Activated T-cell treated with anti-CD3 and anti-CD28 coated beads, Interleukin-2, amount 50 U/mL, for 4 hours (primary cell): ENCODE results near the gene PRSS35. TPM values are rescaled to one million over a fixed set of nuclear protein-coding genes. Genes with fewer than 3 reads are reported as not detected.
"Not testable (repeated sequence)": the region's sequence is repeated elsewhere in the genome, so short reads cannot be mapped to it uniquely, and the experiment has no call there.

ENCODE experiments used
- ATAC-seq, 2 donors: fragments of 200-7000 bp; cut with Tn5 transposase; one replicate each; pipeline ENCODE4 v1.10.0; 2021
- DNase-seq: peaks from one replicate; pipeline ENCODE4 v3.0.0-alpha.2; 2020
- H3K27me3 Mint-ChIP-seq: one replicate; pipeline ENCODE4 v1.8.0; 2021; ENCODE audit warnings: low read depth, mixed read lengths
- H3K36me3 Mint-ChIP-seq: one replicate; pipeline ENCODE4 v1.8.0; 2022; ENCODE audit warnings: mixed read lengths; ENCODE audit not compliant: insufficient read depth
- H3K4me1 Mint-ChIP-seq: one replicate; pipeline ENCODE4 v1.8.0; 2021; ENCODE audit warnings: low read depth, mixed read lengths
- H3K4me3 Mint-ChIP-seq: one replicate; pipeline ENCODE4 v1.8.0; 2021; ENCODE audit warnings: mild to moderate bottlenecking, moderate library complexity, mixed read lengths
- H3K9me3 Mint-ChIP-seq: one replicate; pipeline ENCODE4 v1.8.0; 2021; ENCODE audit warnings: mixed read lengths
- total RNA-seq, 3 donors: library from RNA; stranded (reverse); gene quantifications; one replicate each; pipeline ENCODE4 v1.2.1, GENCODE V29; 2021

PRSS35 gene
- total RNA-seq, 3 donors from 2014 or later: not detected

DNA sequence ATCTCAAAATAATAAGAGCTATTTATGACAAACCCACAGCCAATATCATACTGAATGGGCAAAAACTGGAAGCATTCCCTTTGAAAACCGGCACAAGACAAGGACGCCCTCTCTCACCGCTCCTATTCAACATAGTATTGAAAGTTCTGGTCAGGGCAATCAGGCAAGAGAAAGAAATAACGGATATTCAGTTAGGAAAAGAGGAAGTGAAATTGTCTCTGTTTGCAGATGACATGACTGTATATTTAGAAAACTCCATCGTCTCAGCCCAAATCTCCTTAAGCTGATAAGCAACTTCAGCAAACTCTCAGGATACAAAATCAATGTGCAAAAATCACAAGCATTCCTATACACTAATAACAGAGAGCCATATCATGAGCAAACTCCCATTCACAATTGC, 38.1 kb downstream of the PRSS35 start:
- not testable (repeated sequence) for H3K36me3 Mint-ChIP-seq, H3K4me1 Mint-ChIP-seq, ATAC-seq, DNase-seq, H3K4me3 Mint-ChIP-seq
- peaks cover 10% of the 10 kb centered on the region for H3K9me3 Mint-ChIP-seq
- peaks cover 12% of the 10 kb centered on the region for H3K27me3 Mint-ChIP-seq

GRCh38 chr6:83551748-83552147, 39.4 kb downstream of the PRSS35 start:
- peaks cover 10% of the 10 kb centered on the region for H3K9me3 Mint-ChIP-seq
- ATAC-seq, H3K4me3 Mint-ChIP-seq, DNase-seq, H3K36me3 Mint-ChIP-seq, H3K4me1 Mint-ChIP-seq: not testable (repeated sequence)
- H3K27me3 Mint-ChIP-seq: peaks cover 10% of the 10 kb centered on the region

GRCh38 chr6:83556871-83557270, 44.5 kb downstream of the PRSS35 start:
- no peaks in the 10 kb centered on the region for H3K36me3 Mint-ChIP-seq
- no peak for DNase-seq
- H3K27me3 Mint-ChIP-seq: peaks cover 3% of the 10 kb centered on the region
- no peaks in the 10 kb centered on the region for H3K4me1 Mint-ChIP-seq
- no peak overlapping the region for H3K4me3 Mint-ChIP-seq
- no peaks in the 10 kb centered on the region for H3K9me3 Mint-ChIP-seq
- no peak for ATAC-seq

GRCh38 chr6:83558975-83559374, 46.6 kb downstream of the PRSS35 start:
- Mint-ChIP-seq H3K4me3 (no peak overlapping the region), H3K36me3 (no peaks in the 10 kb centered on the region), H3K9me3 (peaks cover 4% of the 10 kb centered on the region), H3K4me1 (no peaks in the 10 kb centered on the region), H3K27me3 (no peaks in the 10 kb centered on the region)
- DNase-seq: no peak
- ATAC-seq: no peak

GRCh38 chr6:83571663-83572185, 59.4 kb downstream of the PRSS35 start:
- not testable (repeated sequence) for H3K4me3 Mint-ChIP-seq, H3K9me3 Mint-ChIP-seq, H3K27me3 Mint-ChIP-seq, H3K36me3 Mint-ChIP-seq, ATAC-seq, DNase-seq, H3K4me1 Mint-ChIP-seq

- Mint-ChIP-seq H3K4me3 (no peak overlapping the region), H3K27me3 (peaks cover 2% of the 10 kb centered on the region), H3K9me3 (no peaks in the 10 kb centered on the region), H3K36me3 (no peaks in the 10 kb centered on the region), H3K4me1 (no peaks in the 10 kb centered on the region)
- DNase-seq (no peak), ATAC-seq (no peak)
Measured at GRCh38 chr6:83574783-83575182, 62.4 kb downstream of the PRSS35 start.

Other genes starting within 250 kb of the PRSS35 start
- gene ME1, start 81.5 kb upstream of the PRSS35 start, total RNA-seq: under 1 TPM; 0.30 to 0.63 (median 0.55) TPM
- not detected for gene SNAP91, start 196.6 kb downstream of the PRSS35 start, total RNA-seq